ENCODE measurements around the gene EFCAB8.

The EFCAB8 gene

DNA sequence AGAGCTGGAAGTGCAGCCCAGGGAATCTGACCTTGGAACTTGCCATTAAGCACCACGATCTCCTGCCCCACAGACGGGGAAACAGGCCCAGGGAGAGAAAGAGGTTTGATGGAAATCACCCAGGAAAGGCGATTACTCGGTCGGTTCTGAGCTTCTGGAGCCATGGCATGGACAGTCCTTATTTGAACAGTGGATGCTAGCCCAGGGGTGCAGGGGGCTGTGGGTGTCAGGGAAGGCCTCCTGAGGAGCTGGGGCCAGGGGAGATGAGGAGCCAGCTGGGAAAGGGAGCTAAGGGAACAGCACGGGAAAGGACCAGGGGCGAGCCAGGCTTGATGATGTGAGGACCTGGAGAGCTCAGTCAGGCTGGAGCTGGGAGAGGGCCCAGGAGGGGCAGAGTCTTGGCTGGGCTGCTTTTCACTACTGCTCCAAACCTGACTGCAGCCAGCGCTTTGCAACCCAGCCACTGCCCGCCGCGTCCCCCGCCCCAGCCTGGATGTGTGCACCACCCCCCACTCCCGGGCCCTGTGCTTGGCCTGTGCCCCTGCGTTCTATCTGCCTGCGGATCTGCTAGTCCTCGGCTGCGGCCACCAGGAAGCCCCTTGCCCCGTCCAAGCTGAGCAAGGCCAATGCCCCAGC, 127.7 kb downstream of the EFCAB8 start:
- H3K4me3 ChIP-seq (ENCODE audit: low read depth, low read length) = no peak overlapping the region
- DNase-seq (ENCODE audit: low read depth) = no peak
- TF ChIP-seq CTCF (IDR thresholded peaks at IDR 0.05; ENCODE audit: control insufficient read depth, extremely low read depth, insufficient read depth) = no peak

DNA sequence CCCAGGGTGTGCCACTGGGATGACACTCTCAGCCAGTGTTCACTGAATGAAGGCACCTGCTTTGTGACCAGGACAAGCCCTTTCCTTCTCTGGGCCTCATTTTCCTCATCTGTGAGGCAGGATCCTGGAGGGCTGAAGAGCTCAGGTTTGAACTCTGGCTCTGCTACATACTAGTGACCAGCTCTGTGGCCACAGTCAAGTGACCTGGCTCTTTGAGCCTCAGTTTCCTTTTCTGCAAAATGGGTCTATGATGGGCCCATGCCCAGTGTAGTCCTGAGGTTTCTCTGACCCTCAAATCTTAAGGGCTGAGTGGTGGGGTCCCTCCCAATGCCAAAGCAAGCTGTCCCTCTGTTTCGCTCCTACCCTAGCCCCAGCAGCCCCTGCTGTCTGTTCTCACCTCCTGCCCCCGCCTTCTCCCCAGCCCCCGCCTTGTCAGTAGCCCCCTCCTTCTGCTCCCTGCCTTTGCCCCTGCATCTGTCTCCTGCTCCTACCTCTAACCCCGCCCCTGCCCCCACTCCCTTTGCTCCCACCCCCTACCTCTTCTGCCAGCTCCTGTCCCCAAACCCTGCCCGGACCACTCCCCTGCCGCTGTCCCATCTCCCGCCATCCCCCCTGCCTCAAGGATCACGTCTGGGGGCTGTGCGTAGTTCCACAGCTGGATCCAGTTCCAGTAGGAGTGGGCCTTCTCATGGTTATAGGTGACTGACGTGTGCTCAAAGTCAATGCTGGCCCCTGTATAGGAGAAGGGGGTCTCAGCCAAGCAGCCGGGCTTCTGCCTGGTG, 128.5 kb downstream of the EFCAB8 start:
- TF ChIP-seq CTCF (IDR thresholded peaks at IDR 0.05; ENCODE audit: control insufficient read depth, extremely low read depth, insufficient read depth) = no peak
- H3K4me3 ChIP-seq (ENCODE audit: low read depth, low read length) = no peak overlapping the region
- DNase-seq (ENCODE audit: low read depth) = no peak

DNA sequence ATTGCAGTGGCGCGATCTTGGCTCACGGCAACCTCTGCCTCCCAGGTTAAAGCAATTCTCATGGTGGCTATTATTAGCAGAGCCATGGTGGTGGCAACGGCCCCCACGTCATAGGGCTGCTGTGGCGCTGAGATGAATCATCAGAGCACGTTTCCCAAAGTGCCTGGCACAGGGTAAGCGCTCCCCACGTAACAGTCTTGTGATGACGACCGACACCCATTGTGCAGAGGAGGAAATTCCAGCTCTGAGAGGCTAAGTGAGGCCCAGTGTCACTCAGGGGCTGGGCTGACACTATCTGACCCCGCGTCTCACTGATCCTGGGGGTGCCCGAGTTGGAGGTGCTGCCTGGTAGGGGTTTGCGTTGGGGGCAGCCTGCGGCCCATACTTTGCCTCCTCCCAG, 129.3 kb downstream of the EFCAB8 start:
- no peak overlapping the region for H3K4me3 ChIP-seq (ENCODE audit: low read depth, low read length)
- no peak for DNase-seq (ENCODE audit: low read depth)
- TF ChIP-seq CTCF (IDR thresholded peaks at IDR 0.05; ENCODE audit: control insufficient read depth, extremely low read depth, insufficient read depth) = no peak

DNA sequence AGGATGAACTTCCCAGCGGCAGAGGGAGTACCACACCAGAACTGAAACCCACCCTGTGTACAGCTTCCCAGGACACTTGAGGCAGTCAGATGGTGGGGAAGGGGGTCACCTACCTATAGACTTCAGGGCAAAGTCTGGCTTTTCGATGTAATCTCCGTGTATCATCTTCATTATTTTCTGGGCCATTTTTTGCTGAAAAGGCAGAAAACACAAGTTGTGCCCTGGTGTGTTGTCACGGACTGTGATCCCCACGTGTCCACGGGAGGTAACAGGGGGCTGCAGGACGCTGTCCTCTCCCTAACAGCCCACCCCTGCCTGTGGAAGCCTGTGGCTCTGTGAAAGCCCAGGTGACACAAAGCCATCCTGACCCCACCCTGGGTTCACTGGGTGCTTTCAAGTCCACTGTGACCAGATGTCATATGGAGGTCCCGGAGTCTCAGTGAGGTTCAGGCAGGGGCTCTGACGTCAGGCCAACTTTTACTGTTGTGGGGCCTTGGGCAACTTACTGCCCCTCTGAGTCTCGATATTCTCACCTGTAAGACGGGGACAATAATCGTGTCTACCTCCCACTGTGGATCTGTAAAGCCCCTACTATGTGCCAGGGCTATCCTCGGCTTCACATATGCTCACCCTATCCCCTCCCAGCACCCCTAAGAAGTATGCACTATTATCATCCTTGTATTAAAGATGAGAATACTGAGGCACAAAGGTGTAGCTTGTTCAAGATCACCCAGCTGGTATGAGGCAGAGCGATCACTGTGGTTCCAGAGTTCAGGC, 131.0 kb downstream of the EFCAB8 start:
- no peak overlapping the region for H3K4me3 ChIP-seq (ENCODE audit: low read depth, low read length)
- DNase-seq (ENCODE audit: low read depth) = no peak
- TF ChIP-seq CTCF (IDR thresholded peaks at IDR 0.05; ENCODE audit: control insufficient read depth, extremely low read depth, insufficient read depth) = no peak

DNA sequence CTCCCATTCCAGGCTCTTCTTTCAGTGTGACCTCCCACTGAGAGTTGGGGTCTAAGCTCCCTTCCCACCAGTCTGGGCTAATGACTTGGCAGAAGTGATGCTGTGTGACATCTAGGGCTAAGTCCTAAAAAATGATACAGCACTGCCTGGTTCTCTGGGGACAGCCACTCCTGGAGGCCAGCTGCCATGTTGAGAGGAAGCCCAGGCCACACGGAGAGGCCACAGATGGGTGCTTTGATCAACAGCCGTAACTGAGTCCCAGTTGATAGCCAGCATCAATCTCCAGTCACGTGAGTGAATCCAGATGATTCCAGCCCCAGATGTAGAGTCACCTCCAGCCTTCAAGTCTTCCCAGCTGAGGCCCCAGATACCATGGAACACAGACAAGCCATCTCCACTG, 131.7 kb downstream of the EFCAB8 start:
- TF ChIP-seq CTCF (IDR thresholded peaks at IDR 0.05; ENCODE audit: control insufficient read depth, extremely low read depth, insufficient read depth) = no peak
- H3K4me3 ChIP-seq (ENCODE audit: low read depth, low read length) = no peak overlapping the region
- DNase-seq (ENCODE audit: low read depth) = no peak

DNA sequence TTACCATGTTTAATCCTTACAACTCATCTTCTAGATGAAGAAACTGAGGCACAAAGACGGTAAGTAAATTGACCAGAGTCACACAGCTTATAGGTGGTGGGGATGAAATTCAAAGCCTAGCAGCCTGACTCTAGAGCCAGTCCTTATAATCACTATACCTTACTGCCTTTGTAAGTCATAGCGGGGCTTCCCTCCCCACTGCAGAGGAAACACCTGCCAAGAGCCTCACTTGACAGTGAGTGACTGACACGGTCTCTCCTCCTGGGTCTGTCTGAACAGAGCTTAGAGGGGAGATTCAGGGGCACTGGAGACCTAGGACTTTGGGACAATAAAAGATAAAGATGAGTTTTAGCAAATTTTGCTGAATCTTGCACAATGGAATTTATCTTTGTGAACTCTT, 132.7 kb downstream of the EFCAB8 start:
- no peak overlapping the region for H3K4me3 ChIP-seq (ENCODE audit: low read depth, low read length)
- DNase-seq (ENCODE audit: low read depth) = no peak
- TF ChIP-seq CTCF (IDR thresholded peaks at IDR 0.05; ENCODE audit: control insufficient read depth, extremely low read depth, insufficient read depth) = no peak

Data from LNCaP clone FGC (cell line).